ENCODE measurements around the gene ADAMTS5. TPM values are rescaled to one million over a fixed set of nuclear protein-coding genes. Genes with fewer than 3 reads are reported as not detected.

Gene ADAMTS5
- polyA plus RNA-seq, 3 donors, result 0.86 to 1.1 (median 1.0) TPM

DNA sequence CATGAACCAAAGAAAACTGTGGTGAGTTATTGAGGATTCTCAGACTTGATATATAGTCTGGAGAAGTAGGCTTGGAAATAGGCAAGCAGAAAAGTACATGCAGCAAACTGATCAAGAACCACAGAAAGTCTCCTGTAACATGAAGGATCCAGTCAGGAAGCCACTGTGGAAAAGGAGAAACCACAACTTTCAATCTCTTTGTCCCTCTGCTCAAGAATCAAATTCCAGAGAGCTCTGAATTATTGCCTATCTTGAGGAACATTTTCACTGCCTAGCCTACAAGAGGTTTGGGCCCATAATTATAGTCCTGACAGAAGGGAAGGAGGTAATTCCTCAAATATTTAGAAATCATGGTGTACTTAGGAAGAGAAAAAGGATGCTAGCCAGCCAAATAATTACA, 78.6 kb downstream of the ADAMTS5 start:
- Histone ChIP-seq H2AFZ (ENCODE audit: insufficient read depth, low read depth, low read length, poor library complexity, severe bottlenecking) (no peak overlapping the region), H3K4me1 (ENCODE audit: control insufficient read depth in 1 of 2, insufficient read depth in 2 of 2, low read length in 2 of 2) (no peaks in the 10 kb centered on the region), H3K4me3 (replicated peaks in 1 of 3; ENCODE audit: low read depth in 2 of 3, low read length in 3 of 3) (no peak overlapping the region), H4K20me1 (ENCODE audit: insufficient read depth, low read length) (no peaks in the 10 kb centered on the region), H3K27ac (ENCODE audit: low read depth in 1 of 2, low read length in 2 of 2) (no peak overlapping the region), H3K79me2 (ENCODE audit: insufficient read depth, low read length) (no peaks in the 10 kb centered on the region), H3K4me2 (replicated peaks; ENCODE audit: extremely low read depth, low read length, poor library complexity, severe bottlenecking) (no peak overlapping the region), H3K36me3 (replicated peaks in 1 of 2; ENCODE audit: control insufficient read depth in 1 of 2, insufficient read depth in 2 of 2, low read length in 2 of 2) (no peaks in the 10 kb centered on the region), H3K9me3 (replicated peaks in 1 of 2; ENCODE audit: control insufficient read depth in 1 of 2, insufficient read depth in 1 of 2, low read length in 2 of 2) (no peaks in the 10 kb centered on the region), H3K9ac (ENCODE audit: insufficient read depth, low read length, poor library complexity, severe bottlenecking) (no peak overlapping the region), H3K27me3 (ENCODE audit: control insufficient read depth in 2 of 2, insufficient read depth in 2 of 2, low read length in 2 of 2) (no peaks in the 10 kb centered on the region)
- H3K9me3 Mint-ChIP-seq, result no peaks in the 10 kb centered on the region
- H3K27me3 Mint-ChIP-seq (ENCODE audit: low read depth in 3 of 3), result peaks cover 5 to 10% (median 10%) of the 10 kb centered on the region in 3 donors
- no peak overlapping the region for H3K4me3 Mint-ChIP-seq
- no peaks in the 10 kb centered on the region for H3K36me3 Mint-ChIP-seq
- TF ChIP-seq, protein P1, sequence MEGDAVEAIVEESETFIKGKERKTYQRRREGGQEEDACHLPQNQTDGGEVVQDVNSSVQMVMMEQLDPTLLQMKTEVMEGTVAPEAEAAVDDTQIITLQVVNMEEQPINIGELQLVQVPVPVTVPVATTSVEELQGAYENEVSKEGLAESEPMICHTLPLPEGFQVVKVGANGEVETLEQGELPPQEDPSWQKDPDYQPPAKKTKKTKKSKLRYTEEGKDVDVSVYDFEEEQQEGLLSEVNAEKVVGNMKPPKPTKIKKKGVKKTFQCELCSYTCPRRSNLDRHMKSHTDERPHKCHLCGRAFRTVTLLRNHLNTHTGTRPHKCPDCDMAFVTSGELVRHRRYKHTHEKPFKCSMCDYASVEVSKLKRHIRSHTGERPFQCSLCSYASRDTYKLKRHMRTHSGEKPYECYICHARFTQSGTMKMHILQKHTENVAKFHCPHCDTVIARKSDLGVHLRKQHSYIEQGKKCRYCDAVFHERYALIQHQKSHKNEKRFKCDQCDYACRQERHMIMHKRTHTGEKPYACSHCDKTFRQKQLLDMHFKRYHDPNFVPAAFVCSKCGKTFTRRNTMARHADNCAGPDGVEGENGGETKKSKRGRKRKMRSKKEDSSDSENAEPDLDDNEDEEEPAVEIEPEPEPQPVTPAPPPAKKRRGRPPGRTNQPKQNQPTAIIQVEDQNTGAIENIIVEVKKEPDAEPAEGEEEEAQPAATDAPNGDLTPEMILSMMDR (IDR thresholded peaks at IDR 0.05), result no peak
- intact Hi-C loops (cut with micrococcal nuclease), result no loop called here
- no peak for DNase-seq
- no peak overlapping the region for H3K27ac Mint-ChIP-seq
- no peaks in the 10 kb centered on the region for H3K4me1 Mint-ChIP-seq

DNA sequence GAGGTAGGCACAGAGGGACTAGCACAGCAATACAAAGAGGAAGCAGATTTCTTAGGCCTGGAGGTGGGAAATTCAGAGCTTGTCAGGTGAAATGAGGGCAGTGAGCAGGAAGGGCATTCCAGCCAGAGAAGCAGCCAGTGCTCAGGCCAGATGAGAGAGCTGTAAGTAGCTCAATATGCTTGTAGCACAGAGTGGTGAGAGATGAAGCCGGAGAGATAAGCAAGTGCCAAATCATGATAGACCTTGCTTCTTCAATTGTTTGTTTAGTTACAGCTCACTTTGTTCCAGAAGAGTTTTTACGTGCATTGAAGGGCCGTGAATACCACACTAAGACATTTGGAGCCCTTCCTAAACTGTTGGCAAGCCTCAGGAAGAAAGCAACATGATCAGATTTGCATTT, 79.6 kb downstream of the ADAMTS5 start:
- WGBS (ENCODE audit: insufficient coverage), result 89% methylated on average over 1 of the region's 3 CpGs
- no peak overlapping the region for H3K9ac ChIP-seq (ENCODE audit: insufficient read depth, low read length, poor library complexity, severe bottlenecking)
- TF ChIP-seq, protein P1 (IDR thresholded peaks at IDR 0.05), result no peak
- H4K20me1 ChIP-seq (ENCODE audit: insufficient read depth, low read length), result no peaks in the 10 kb centered on the region
- H3K9me3 ChIP-seq (replicated peaks in 1 of 2; ENCODE audit: control insufficient read depth in 1 of 2, insufficient read depth in 1 of 2, low read length in 2 of 2), result no peaks in the 10 kb centered on the region
- DNase-seq, result no peak
- no peak overlapping the region for H3K4me3 ChIP-seq (replicated peaks in 1 of 3; ENCODE audit: low read depth in 2 of 3, low read length in 3 of 3)
- H3K27me3 Mint-ChIP-seq (ENCODE audit: low read depth in 3 of 3), result peaks cover 5 to 12% (median 10%) of the 10 kb centered on the region in 3 donors
- no peaks in the 10 kb centered on the region for H3K9me3 Mint-ChIP-seq
- no peak overlapping the region for H3K27ac ChIP-seq (ENCODE audit: low read depth in 1 of 2, low read length in 2 of 2)
- intact Hi-C loops (cut with micrococcal nuclease), result no loop called here
- no peaks in the 10 kb centered on the region for H3K27me3 ChIP-seq (ENCODE audit: control insufficient read depth in 2 of 2, insufficient read depth in 2 of 2, low read length in 2 of 2)
- no peaks in the 10 kb centered on the region for H3K36me3 ChIP-seq (replicated peaks in 1 of 2; ENCODE audit: control insufficient read depth in 1 of 2, insufficient read depth in 2 of 2, low read length in 2 of 2)
- no peak overlapping the region for H2AFZ ChIP-seq (ENCODE audit: insufficient read depth, low read depth, low read length, poor library complexity, severe bottlenecking)
- no peaks in the 10 kb centered on the region for H3K79me2 ChIP-seq (ENCODE audit: insufficient read depth, low read length)
- H3K4me1 Mint-ChIP-seq, result no peaks in the 10 kb centered on the region
- no peak overlapping the region for H3K4me2 ChIP-seq (replicated peaks; ENCODE audit: extremely low read depth, low read length, poor library complexity, severe bottlenecking)
- no peaks in the 10 kb centered on the region for H3K4me1 ChIP-seq (ENCODE audit: control insufficient read depth in 1 of 2, insufficient read depth in 2 of 2, low read length in 2 of 2)
- H3K4me3 Mint-ChIP-seq, result no peak overlapping the region
- H3K36me3 Mint-ChIP-seq, result no peaks in the 10 kb centered on the region
- H3K27ac Mint-ChIP-seq, result no peak overlapping the region
